Measurements from ENCODE around the gene TNFRSF11A.
A peak's percentile ranks its signal among the peaks of the same experiment; 100 is the strongest.

The TNFRSF11A gene

DNA sequence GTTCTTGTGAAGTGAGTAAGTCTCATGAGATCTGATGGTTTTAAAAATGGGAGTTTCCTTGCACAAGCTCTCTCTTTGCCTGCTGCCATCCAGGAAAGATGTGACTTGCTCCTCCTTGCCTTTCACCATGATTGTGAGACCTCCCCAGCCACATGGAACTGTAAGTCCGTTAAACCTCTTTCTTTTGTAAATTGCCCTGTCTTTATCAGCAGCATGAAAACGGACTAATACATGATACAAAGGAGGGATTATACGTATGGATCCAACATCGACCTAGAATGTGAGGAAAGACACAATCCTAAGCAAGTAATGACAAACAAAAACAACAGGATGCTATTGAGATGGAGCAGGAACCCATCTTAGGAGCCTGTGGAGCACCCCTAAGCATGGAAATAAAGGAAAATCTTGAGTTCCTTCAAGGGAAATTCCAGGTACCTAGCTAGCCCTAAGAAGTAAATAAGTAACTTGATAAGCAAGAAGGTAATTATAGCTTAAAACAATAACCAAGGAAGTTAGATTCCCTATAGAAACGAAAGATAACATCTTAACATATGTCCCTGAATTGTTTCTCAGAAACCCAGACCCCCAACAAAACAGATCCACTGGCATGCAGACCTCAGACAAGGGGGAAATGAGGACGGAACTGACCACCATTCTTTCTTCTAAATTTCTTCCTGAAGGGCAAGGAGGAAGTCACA lies 1.5 kb upstream of the TNFRSF11A start:
- no peak for DNase-seq (ENCODE audit: low read depth)
- no peak overlapping the region for H3K4me3 ChIP-seq (ENCODE audit: control insufficient read depth, low read depth, low read length)
- TF ChIP-seq, protein P1, sequence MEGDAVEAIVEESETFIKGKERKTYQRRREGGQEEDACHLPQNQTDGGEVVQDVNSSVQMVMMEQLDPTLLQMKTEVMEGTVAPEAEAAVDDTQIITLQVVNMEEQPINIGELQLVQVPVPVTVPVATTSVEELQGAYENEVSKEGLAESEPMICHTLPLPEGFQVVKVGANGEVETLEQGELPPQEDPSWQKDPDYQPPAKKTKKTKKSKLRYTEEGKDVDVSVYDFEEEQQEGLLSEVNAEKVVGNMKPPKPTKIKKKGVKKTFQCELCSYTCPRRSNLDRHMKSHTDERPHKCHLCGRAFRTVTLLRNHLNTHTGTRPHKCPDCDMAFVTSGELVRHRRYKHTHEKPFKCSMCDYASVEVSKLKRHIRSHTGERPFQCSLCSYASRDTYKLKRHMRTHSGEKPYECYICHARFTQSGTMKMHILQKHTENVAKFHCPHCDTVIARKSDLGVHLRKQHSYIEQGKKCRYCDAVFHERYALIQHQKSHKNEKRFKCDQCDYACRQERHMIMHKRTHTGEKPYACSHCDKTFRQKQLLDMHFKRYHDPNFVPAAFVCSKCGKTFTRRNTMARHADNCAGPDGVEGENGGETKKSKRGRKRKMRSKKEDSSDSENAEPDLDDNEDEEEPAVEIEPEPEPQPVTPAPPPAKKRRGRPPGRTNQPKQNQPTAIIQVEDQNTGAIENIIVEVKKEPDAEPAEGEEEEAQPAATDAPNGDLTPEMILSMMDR (IDR thresholded peaks at IDR 0.05; ENCODE audit: control insufficient read depth, insufficient read depth, low read depth, low read length, missing control alignments) = no peak

DNA sequence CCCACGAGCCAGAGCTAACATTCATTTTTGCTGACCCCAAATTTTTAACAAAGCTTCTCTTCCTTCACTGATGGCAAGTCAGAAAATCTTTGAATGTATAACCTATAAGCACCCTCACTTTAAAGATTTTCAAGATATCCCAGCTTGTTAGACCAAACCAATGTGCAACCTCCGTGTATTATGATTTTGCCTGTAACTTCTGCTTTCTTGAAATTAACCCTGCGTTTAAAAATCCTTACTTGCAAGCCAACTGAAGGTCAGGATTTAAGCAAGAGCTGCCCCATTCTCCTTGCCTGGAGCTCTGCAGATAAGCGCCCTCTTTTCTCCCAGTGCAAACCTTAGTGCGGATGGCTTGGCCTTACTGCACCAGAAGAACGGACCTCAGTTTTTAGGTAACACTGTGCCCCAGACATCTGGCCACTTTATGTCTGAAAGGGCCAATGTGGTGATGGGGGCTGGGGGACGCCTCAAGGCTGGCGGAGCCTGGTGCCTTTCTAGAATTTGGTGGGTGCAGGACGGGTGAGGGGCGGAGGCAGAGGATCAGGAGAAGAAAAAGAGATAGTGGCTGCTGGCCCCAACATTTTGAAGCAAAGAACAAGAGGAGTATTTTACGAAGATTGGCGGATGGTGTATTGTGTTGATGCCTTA lies 805 bp upstream of the TNFRSF11A start:
- no peak overlapping the region for H3K4me3 ChIP-seq (ENCODE audit: control insufficient read depth, low read depth, low read length)
- no peak for DNase-seq (ENCODE audit: low read depth)
- TF ChIP-seq, protein P1 (IDR thresholded peaks at IDR 0.05; ENCODE audit: control insufficient read depth, insufficient read depth, low read depth, low read length, missing control alignments) = no peak

DNA sequence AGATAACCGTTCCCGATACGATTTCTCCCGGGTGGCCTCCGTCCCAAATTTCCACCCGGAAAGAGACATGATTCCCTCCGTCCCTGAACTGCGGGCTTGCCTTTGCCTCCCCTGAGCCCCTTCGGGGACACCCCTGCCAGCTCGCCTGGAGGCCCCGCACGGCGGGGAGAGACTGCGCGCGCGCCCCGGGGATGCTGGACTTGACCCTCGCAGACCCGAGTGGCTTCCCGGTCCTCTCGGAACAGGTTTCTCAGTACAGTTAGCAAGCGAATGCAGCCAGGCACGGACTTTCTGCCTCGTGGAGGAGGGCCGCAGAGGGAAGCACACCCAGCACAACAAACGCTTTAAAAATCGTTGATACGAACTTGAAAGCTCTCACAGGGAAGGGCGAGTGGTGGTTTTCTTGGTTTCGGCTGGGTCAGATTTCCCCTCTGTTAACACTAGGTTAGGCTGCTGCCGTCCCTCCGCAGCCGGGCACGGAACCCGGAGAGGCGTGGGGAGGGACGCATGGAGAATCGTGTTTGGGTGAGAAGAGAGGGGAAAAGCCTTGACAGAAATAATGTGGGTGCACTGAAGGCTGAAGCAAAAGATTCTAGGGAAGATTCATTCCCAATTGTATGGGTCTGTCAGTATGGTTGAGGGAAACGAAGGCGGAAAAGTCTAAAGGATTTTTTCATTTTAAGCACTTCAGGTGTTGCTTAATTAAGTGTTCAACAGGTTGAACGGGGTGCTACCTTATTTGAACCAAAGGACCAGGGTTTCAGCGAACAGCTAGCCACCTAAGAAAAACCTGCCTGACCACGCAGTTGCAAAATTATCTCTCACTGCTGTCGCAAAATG lies 916 bp downstream of the TNFRSF11A start:
- no peak for DNase-seq (ENCODE audit: low read depth)
- TF ChIP-seq, protein P1 (IDR thresholded peaks at IDR 0.05; ENCODE audit: control insufficient read depth, insufficient read depth, low read depth, low read length, missing control alignments) = no peak

DNA sequence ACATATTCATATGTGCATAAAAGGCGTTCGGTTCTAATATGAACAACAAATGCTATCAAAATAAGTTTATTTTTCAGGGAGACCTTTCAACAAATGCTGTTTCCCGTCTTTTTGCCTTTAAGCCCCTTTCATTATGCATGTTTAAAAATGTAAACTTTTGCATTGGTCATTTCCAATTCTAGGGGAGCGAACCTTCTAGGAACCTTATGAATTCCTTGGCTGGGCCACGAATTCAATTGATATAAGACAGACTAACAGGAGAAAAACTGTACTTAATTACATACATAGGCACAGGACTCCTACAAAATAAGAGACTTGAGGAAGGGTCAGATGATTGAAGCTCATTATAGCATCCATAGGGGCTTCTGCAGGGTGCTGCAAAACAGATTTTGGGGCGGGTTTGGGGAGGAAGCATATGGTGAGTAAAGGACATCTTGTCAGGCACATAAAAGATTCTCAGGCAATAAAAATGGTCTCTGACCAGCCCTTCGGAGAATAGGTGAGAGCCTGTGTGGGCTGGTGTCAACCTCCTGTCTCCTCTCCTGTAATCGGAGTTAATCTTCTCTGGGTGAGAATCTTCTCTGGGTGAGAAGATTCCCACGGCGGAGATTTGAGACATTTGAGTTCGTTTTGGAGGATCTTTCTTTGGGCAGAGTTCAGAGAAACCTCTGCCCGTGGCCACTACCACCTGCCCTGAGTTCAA lies 1.7 kb downstream of the TNFRSF11A start:
- DNase-seq (ENCODE audit: low read depth) = no peak
- TF ChIP-seq, protein P1 (IDR thresholded peaks at IDR 0.05; ENCODE audit: control insufficient read depth, insufficient read depth, low read depth, low read length, missing control alignments) = no peak
- H3K4me3 ChIP-seq (ENCODE audit: control insufficient read depth, low read depth, low read length) = no peak overlapping the region

More for the DNA sequence above, 916 bp downstream of the TNFRSF11A start:
- H3K4me3 ChIP-seq (ENCODE audit: control insufficient read depth, low read depth, low read length) = peak overlapping the region; percentile 36

DNA sequence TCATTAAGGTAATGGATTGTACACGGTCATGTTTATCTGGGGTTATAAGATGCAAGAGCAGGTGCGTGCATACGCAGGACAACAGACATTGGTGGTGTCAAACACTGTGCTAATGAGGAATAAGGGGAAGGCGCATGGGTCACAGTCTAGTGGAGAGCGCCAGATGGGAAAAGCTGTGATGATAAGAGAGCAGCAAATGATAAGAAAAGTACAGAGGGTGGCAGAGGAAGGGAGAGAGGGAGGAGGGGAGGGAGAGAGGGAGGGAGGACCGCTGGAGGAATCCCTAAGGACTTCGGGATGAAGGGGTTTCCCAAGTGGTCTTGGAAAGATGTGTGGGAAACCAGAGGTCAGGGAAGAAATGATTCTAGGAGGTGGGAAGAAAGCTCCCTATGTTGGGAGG lies 2.9 kb downstream of the TNFRSF11A start:
- DNase-seq (ENCODE audit: low read depth) = no peak
- no peak overlapping the region for H3K4me3 ChIP-seq (ENCODE audit: control insufficient read depth, low read depth, low read length)
- TF ChIP-seq, protein P1 (IDR thresholded peaks at IDR 0.05; ENCODE audit: control insufficient read depth, insufficient read depth, low read depth, low read length, missing control alignments) = no peak

Data from AG09309 (cell line).